ENCODE data around the gene HPS1.

HPS1 gene

DNA sequence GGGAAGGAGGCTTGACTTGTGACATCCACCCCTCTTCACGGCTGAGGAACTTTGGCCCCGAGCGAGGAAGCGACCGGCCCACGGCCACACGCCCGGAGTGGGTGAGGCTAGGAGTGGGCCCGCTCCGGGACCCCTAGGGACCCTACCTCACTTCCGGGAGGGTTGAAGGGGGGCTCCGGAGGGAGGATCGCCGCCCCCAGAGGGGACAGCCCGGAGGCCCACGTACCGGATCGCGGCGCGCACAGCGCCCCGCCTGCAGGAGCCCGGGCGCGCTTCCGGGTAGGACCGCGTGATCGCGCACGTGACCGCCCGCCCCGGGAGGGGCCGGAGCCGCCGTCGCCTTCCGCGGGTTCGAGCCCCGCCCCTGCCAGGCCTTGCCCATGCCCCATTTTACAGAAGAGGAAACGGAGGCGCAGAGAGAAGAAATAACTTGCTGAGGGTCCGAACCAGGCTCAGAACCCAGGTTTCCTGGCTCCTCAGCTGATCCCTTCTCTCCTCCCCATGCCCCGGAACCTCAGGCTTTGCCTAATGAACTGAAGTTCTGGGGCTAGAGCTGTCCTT is at the start of gene HPS1:
Gene HPS1, minus strand, starts transcription at position 275 of the 561 bp plus-strand sequence. CDS start 3,695 bp downstream, outside the sequence.
- peak; percentile 52 for DNase-seq (ENCODE audit: low spot score)
- no peak for FAIRE-seq

DNA sequence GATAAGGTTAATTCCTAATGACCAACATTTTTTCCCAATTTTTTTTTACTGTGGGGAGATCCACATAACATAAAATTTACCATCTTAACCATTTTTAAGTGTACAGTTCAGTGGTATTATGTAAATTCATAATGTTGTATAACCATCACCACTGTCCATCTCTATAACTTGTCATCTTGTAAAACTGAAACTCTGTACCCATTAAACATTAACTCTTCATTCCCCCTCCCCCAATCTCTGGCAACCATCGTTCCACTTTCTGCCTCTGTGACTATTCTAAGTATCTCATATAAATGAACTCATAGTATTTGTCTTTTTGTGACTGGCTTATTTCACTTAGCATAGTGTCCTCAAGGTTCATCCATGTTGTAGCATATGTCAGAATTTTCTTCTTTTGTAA is 46.0 kb upstream of the HPS1 start:
- FAIRE-seq (no peak), DNase-seq (ENCODE audit: low spot score) (no peak)

DNA sequence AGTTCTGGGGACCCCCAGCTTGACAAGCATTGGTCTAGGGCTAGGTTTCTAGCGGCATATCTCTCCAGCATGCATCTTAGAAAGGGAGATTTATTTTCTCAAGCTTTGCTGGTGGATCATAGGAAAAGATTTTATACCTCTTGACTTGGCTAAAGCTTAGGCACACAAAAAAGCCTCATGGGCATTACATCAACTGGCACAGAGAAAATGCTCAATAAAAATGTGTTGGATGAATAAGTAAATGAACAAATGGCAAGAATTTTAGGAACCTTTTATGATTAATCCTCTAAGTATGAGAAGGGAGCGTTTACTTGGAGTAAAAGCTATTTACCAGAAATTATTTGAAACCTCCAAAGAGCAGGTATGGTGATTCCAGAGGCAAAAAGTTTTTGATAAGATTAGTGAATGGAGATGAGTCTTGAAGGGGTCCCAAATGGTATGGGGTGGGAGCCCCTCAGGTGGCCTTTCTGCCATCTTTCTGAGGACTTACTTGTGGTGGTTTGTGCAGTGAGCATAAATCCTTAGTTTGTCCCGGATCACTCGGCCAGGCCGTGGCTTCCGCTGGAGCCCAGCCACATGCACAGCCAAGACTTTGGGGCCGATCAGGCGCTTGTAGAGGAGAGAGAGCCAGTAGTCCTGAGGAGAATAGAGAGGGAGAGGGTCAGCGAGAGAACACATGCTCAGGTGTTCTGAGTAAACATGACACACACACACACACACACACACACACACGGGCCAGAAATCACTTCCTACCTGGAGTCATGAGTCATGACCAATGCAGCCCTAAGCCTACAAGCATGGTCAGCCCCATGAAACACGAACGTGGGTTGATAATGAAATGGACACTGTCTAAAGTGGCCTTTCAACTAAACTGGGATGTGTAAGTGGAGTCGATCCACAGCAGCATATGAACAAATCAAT is 43.1 kb upstream of the HPS1 start:
- FAIRE-seq (no peak), DNase-seq (ENCODE audit: low spot score) (no peak)

DNA sequence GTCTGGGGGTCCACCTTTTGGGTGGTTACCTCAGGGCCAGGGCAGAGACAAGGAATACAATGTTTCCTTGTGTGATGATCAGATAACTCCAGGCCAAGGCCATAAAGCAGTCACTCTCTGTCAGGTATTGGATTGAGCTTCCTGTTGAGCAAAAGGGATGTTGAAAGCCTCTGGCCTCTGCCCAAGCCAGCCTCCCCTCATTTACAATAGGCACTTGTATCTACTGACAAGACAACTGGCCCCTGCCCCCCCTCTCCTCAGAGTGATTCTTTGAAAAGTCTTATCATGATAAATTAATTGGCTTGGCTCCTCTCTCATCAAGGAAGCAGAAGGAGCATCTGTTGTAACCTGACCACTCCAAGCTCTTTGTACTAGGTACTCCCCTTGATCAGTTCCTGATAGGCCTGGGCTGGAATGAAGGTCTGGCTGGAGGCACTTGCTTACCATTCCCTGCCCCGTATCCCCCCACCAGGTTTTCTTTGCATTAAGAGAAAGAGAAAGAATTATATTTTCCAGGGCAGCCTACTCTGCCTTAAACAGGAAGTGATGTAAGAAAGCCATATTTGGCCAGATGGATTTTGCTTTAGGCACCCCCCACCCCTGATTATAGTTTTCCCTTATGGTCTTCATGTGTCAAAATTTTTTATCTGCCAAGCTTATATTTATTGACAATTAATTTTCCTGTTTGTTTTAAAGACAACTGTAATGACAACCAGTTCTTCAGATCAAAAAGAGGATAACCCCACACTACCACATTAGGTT is 42.1 kb upstream of the HPS1 start:
- DNase-seq (ENCODE audit: low spot score) (no peak), FAIRE-seq (no peak)

DNA sequence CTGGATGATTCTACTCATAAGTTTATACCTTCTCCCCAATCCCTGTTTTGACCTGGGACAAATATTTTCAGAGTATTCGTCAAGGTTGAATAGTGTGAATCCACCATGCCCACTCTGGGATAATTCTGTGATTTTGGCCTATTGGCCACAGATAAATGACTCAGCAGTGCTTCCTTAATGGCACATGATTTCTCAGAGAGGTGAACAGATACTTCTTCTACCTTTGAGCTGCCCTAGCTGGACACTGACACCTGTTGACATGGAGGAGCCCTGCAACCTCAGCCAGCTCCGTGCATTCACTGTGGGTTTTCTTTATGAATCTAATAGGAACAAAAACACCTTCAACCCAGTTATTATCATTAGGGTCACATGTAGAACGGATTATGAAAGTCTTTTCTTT is 40.9 kb upstream of the HPS1 start:
- no peak for FAIRE-seq

DNA sequence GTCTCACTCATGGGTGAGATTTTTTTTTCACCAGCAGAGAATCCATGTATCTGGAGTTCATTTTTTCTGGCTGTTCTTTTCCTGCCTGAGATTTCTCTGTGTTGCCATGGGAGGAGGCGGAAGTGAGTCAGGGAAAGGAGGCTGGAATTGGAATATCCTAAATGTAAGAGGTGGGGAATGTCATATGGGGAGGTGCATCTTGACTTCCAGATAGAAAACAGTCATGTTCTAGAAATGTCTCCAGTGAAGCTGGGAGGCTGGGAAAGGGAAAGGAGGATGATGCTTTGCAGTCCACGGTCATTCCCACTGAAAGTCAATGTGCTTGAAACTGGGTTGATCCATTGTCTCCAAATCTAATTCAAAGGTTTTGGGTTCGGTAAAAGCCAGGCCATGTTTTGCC is 39.7 kb upstream of the HPS1 start:
- peak; percentile 34 for DNase-seq (ENCODE audit: low spot score)
- FAIRE-seq, result no peak

More for the DNA sequence above, 40.9 kb upstream of the HPS1 start:
- DNase-seq (ENCODE audit: low spot score), result no peak

DNA sequence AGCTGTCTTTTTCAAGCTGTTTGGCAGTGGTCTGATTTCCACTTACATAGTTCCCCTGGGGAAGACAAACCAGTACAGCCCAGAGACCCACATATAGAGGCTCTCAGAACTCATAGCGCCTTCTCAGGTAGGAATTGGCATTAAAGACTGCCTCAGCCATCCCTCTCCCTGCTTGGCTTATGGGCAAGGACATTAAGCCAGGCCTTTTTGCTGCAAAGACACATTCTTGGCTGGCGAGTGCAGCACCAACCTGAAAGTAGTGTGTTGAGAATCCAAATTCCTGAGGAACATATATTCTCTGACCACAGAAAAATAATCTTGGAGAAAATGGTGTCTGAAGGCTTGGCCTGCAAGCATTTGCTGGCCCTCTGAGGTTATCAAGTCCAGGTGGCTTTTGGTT is 39.2 kb upstream of the HPS1 start:
- FAIRE-seq (no peak), DNase-seq (ENCODE audit: low spot score) (no peak)

DNA sequence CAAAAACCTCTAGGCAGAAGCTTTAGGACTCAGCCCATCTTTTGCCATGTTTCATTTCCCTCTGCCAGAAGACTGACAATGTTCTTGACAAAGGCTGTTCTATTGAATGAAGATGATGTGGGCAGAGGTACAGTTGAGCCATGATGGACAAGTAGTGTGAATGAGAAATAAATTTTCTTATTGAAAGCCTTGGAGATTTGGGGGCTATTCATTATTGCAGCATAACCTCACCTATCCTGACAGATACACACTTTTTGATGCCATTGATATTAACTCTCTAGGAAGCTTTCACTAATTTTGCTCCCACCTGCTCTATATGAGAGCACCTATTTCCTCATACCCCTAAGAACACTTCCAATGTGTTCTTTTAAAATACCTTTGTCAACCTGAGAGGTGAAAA is 36.9 kb upstream of the HPS1 start:
- no peak for FAIRE-seq
- no peak for DNase-seq (ENCODE audit: low spot score)

DNA sequence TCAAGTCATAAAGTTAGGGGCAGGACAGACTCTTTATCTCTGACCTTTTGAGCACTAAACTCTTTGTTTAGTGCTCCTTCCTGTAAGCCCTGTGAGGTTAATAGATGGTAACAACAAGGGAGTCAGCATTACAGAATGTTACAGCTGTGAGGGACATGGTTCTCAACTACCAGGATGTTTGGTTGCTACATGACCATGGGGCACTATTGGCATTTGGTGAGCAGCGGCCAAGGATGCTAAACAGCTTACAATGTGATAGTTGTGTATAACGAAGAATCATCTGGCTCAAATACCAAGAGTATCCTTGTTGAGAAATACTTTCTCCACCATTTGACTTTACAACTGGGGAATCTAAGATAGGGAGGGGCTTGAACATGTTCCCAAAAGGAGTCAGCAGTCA is 35.4 kb upstream of the HPS1 start:
- DNase-seq (ENCODE audit: low spot score) (no peak), FAIRE-seq (no peak)

DNA sequence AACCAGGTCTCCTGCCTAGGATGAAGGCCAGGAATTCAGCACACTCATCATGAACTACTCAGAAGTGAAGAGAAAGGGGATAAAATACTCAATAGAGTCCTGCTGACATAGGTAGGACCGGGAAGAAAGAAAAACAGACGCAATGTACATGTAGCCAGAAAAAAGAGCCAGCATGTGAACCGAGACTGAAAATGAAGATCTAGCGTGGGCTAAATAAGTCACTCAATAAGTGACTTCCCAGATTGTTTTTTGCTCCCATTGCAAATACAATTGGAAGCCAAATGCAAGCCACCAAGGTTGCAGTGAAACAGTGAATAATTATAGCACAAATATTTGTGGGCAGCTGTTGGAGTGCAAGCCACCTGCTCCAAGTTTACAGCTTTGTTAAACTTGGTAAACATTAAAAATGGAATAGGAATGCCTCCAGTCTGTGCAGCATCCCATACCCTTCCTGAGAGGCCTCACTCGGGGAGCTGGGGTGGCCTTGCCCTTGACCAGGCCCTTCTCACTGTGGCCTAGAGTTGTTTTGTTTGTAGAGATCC is 34.7 kb upstream of the HPS1 start:
- no peak for DNase-seq (ENCODE audit: low spot score)
- no peak for FAIRE-seq

DNA sequence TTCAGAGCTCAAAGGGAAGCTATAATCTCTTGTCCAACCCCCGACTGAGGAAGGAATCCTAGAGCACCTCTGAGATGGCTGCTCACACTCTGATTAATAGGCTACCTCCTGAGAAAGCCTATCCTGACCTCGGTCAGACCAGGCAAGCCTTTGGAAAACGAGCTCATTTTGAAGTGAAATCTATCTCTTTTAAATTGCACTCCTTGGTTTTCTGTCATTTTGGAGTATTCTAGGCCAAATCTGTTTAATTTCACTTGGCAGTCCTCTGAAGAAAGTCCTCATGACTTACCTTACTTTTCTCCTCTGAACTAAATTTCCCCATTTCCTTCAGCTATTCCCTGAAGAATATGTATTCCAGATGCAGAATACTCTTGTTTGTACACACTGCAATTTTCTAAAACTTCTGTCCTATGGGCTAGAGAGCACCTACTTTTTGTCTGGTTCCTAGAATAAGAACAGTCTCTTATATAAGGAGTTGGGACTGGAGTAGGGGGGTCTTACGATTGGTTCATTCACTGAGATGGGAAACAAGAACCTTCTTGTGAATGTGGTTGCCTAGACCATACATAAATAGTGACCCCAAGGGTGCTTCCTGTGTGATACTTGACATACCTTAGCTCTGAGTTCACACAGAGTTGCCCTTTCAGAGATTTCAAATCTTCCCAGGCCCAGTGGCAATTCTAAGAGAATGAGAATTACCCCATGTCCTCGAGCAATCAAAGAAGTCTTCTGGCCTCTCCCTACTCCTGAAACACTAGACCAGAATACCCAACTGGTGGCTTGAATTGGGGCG is 31.9 kb upstream of the HPS1 start:
- no peak for DNase-seq (ENCODE audit: low spot score)

DNA sequence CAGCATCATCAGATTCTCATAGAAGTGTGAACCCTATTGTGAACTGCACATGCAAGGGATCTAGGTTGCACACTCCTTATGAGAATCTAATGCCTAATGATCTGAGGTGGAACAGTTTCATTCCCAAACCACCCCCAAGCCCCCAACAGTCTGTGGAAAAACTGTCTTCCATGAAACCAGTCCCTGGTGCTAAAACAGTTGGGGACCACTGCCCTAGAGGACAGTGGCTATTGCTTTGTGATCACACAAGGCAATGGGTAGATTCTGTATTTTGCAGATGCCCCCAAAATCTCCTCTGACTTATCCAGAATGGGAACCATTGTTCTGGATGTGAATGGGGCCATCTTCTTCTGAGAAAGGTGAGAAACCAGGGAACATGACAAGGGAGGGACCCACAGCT is 31.1 kb upstream of the HPS1 start:
- DNase-seq (ENCODE audit: low spot score) (no peak), FAIRE-seq (no peak)

More for the DNA sequence above, 31.9 kb upstream of the HPS1 start:
- FAIRE-seq, result no peak

DNA sequence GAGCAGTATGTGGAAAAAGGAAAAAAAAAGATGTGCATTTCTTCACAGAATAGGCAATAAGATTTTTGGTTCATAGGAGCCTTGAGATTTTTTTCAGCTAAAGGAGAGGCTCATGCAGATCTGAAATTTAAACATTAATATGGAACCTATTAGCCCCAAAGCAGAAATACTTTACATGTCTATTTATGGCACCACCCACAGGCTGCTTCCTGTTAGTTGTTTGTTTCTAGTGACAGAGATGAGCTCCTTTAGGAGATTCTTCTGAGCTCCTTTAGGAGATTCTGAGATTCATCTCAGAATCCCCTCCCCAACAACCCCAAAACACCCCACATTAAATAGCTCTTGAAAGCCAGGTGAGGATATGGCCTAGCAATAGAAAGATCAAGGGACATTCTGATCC is 27.9 kb upstream of the HPS1 start:
- FAIRE-seq, result no peak
- DNase-seq (ENCODE audit: low spot score), result no peak

DNA sequence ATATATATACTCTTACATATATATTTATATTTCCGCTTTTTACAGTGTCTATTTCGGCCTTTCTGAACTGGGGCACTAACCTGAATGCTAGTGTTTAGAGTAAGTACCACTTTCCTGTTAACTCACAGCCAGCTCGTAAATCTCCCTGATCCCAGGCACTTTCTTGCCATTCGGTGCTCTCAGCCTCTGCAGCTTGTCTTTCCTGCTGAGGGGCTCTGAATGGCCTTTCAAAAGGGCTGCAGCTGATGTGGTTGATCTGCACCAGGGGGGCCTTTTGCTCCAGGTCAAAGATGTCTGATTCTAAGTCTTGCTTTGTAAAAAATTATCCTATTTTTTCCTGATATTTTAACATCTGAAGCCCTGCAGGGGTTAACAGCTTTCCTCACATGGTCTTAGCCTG is 25.5 kb upstream of the HPS1 start:
- FAIRE-seq (no peak), DNase-seq (ENCODE audit: low spot score) (no peak)

DNA sequence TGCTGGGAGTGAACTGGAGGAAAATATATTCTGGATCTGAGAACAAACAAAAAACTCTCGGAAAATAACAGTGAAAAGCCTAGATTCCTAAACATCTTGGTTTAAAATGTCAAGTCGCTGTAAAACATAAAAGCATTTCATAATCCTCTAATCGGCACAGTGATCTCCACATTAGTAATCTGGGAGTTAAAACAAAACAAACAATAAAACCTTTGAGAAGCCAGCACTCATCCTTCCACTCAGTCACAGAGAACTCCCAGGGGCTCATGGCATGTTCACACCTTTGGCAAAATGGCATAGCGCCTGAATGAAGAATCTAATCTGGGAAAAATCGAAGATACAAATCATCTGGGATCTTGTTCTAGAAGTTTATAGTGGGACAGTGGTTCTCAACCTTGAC is 24.1 kb upstream of the HPS1 start:
- DNase-seq (ENCODE audit: low spot score) (no peak), FAIRE-seq (no peak)

DNA sequence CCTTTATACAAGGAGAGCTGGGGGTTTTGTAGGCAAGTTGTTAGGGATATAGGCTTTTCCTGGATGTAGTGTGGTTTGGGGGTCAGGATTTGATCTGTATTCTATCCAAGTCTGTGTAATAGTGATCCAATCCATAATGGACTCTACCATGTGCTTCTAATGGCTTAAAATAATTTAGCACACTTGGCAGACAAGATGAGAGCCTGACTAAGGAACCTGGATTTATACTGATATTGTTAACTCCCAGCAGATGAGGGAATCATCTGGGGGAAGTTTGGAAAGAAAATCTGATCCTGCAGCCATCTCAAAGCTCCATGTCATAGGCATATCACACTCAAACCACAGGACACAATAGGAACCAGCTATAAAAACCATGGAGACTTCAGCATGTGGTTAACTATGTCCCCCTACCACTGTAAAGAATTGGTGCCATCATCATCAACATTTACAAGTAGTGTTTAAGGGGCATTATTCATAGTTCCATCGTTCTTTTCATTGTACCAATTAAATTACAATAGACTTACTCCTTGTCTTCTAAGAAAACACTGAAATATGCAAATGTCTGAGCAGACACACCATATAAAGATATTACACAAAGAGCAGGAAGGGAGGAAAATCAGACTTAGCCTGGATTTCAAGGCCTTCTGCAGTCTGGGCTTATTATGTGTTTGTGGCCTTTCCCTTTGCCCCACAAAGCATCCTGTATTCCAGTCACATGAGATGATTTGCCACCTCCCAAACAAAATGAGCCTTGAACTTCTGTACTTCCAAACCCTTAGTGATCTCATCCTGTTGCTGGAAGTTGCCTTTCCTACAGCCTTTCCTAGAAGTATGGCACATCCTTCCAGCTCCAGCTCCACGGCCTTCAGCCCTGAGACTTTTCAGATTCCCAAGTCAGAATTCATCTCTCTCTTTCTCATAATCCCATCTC is 22.5 kb upstream of the HPS1 start:
- no peak for FAIRE-seq

DNA sequence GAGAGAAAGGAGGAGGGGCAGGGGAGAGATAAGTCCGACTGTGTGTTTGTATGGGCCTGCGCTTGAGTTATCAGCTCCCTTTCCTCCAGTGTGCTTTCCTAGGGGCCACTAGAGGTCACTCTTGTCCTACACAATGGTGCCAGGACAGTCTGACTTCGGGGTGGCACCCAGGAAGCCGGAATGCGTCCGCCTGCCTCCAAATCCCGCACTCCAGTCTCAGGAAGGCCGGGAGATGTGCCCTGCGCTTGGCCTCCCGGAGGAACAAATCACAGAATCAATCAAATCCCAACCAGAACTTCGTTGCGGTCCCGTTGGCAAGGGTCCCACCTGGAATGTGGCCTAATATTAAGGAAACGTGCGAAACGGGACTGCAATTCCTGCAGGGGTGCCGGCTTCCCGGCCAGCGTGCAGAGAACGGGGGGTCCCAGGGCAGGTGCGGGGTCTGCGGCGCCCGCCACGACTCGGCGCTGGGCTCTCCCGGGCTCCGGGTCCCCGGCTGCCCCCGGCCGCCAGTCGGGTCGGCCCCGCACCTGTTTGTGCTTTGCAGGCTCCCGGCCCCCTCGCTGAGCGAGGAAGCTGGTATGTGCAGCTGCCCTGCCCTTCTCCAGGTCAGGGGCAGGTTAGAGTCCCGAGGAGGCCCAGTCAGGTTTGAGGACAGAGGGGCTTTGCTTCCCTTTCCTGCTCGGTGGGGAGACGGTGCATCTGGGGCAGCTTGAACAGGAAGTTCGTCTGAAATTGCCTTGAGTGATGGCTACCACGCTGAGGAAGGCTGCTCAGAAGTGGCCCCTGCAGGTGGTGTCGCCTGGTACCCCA is 21.0 kb upstream of the HPS1 start:
- DNase-seq (ENCODE audit: low spot score) (peak; percentile 69), FAIRE-seq (no peak)

More for the DNA sequence above, 22.5 kb upstream of the HPS1 start:
- DNase-seq (ENCODE audit: low spot score), result no peak

DNA sequence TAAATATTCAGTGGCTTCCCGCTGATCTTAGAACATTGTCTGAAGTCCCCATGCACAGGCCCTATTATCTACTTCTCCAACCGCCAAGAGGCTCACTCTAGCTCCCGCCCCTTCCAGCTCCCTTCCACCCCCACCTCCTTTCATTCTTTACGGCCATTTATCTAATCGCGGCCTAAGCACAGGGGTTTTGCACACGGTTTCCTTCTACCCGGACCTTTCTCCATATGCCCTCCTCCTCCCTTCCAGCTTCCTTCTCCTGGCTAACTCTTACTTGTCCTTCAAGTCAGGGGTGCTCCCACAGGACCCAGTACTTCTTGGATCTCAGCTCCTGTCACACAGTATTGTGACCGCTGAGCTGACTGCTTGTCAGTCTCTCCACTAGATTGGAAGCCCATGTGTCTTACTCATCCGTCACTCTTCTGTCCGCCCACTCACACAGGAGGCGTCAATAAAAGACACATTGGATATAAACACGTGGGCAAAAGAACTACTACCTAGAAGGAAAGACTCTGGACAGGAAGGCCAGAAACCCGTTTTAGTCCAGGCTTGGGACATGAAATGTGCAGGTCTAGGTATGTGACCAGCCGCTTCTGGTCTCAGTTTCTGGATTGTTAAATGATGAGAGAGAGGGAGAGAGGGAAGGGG is 20.2 kb upstream of the HPS1 start:
- DNase-seq (ENCODE audit: low spot score), result no peak

DNA sequence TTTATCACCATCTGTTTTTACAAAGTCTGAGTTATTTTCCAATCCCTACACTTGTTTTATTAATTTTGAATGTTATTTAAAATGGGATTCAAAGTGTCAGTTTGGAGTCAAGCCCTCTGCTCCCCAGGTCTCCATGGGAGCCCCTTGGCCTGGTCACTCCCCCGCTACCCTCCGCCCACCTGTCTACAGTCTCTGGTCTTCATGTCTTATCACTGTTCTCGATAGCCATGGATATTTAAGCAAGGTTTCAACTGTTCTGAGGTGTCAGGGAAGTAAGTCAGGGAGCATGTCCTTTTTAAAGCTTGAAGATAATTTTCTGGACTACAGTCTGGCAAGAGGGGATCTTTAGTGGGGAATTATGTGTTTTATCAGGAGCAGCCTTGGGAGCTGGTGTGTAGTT is 19.1 kb upstream of the HPS1 start:
- no peak for DNase-seq (ENCODE audit: low spot score)
- FAIRE-seq, result no peak

More for the DNA sequence above, 20.2 kb upstream of the HPS1 start:
- FAIRE-seq, result no peak
